ENCODE results near the gene NUP153. TPM values are rescaled to one million over a fixed set of nuclear protein-coding genes. Genes with fewer than 3 reads are reported as not detected.

NUP153 gene
- total RNA-seq, 1 donor from 2014 or later, result 68.7 TPM

DNA sequence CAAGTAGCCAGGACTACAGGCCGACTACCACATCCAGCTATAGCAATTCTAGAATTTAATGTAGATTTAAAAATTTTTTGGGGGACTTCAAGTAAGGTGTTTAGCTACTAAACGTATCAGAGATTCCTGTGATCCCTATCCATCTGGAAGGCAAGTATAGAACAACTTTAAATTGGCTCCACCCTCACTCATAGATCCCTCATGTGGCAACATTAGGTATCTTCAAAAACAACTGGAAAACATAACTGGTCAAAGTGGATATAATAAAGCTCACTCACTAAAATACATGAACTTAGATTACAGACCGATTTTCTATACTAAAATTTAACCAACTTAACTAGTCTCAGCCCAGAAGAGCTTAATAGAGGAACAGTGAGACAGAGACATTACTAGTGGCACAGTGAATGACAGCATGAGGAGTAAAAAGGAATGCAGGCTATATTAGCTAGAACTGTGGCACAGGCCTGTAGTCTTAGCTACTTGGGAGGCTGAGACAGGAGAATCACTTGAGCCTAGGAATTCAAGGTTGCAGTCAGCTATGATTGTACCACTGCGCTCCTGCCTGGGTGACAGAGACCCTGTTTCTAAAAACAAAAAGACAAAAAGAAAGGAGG, 14.7 kb downstream of the NUP153 start:
- no peak overlapping the region for H3K4me2 ChIP-seq
- no peak for DNase-seq (ENCODE audit: low spot score)
- no peak overlapping the region for H3K4me3 ChIP-seq
- no peak overlapping the region for H2AFZ ChIP-seq (replicated peaks)
- Mint-ChIP-seq H3K27me3 (ENCODE audit: insufficient read depth, low read depth) (no peaks in the 10 kb centered on the region), H3K4me1 (no peaks in the 10 kb centered on the region), H3K36me3 (peaks cover 28% of the 10 kb centered on the region), H3K9me3 (peaks cover 6% of the 10 kb centered on the region), H3K4me3 (no peak overlapping the region), H3K27ac (no peak overlapping the region)
- no peak overlapping the region for H3K9ac ChIP-seq
- TF ChIP-seq, protein P1, sequence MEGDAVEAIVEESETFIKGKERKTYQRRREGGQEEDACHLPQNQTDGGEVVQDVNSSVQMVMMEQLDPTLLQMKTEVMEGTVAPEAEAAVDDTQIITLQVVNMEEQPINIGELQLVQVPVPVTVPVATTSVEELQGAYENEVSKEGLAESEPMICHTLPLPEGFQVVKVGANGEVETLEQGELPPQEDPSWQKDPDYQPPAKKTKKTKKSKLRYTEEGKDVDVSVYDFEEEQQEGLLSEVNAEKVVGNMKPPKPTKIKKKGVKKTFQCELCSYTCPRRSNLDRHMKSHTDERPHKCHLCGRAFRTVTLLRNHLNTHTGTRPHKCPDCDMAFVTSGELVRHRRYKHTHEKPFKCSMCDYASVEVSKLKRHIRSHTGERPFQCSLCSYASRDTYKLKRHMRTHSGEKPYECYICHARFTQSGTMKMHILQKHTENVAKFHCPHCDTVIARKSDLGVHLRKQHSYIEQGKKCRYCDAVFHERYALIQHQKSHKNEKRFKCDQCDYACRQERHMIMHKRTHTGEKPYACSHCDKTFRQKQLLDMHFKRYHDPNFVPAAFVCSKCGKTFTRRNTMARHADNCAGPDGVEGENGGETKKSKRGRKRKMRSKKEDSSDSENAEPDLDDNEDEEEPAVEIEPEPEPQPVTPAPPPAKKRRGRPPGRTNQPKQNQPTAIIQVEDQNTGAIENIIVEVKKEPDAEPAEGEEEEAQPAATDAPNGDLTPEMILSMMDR (IDR thresholded peaks at IDR 0.05), result no peak
- TF ChIP-seq EZH2 (IDR thresholded peaks at IDR 0.05) (no peak), EZH2phosphoT487 (IDR thresholded peaks at IDR 0.05) (no peak)
- H3K27ac ChIP-seq, result no peak overlapping the region
- peaks cover 60% of the 10 kb centered on the region for H4K20me1 ChIP-seq (ENCODE audit: low read depth)
- H3K27me3 ChIP-seq, result no peaks in the 10 kb centered on the region
- H3K36me3 ChIP-seq, result peaks cover 17% of the 10 kb centered on the region
- no peaks in the 10 kb centered on the region for H3K4me1 ChIP-seq
- no peaks in the 10 kb centered on the region for H3K9me3 ChIP-seq (ENCODE audit: low read depth)
- H3K79me2 ChIP-seq (ENCODE audit: low read depth), result peaks cover 100% of the 10 kb centered on the region
- no peaks in the 10 kb centered on the region for H3F3A ChIP-seq (ENCODE audit: low read depth)

DNA sequence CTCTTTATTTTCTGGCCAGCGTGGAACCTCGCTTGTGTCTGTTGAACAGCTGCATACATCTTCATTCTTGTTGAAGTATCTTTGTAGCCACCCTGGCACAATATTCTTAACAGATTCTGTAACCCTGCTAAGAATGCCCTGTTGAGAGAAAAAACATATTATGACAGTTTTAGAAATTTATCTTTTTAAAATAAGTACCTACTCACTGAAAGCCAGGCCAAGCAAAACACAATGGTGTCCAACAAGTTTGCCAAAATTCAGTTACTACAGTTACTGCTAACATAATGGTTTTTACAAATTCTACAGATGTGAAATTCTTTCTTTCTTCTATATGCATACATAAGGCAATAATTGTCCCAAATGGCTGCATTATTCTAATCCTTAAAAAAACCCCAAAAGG, 18.2 kb downstream of the NUP153 start:
- H4K20me1 ChIP-seq (ENCODE audit: low read depth), result peaks cover 46% of the 10 kb centered on the region
- H3K4me1 Mint-ChIP-seq, result no peaks in the 10 kb centered on the region
- DNase-seq (ENCODE audit: low spot score), result no peak

DNA sequence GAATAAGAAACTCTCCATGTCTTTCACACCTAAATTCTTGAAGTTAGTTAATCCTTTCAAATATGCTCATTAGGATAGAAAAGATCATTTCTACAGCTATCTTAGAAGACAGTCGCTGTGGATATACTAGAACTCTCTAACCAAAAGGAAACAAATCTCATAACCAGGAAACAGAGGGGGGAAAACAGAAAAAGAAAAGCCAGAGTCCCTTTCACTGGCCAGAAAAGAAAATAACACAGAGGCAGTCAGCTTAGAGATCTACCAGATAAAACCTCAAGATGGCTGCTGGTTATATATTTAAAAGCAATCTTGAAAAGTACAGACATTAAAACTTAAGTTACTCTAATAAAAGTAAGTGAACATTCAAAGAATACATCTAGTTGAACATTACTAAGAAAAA, 19.6 kb downstream of the NUP153 start:
- no peaks in the 10 kb centered on the region for H3K4me1 Mint-ChIP-seq

More for the DNA sequence above, 18.2 kb downstream of the NUP153 start:
- peaks cover 20% of the 10 kb centered on the region for H3K36me3 ChIP-seq
- peaks cover 100% of the 10 kb centered on the region for H3K79me2 ChIP-seq (ENCODE audit: low read depth)
- peaks cover 2% of the 10 kb centered on the region for H3K27me3 Mint-ChIP-seq (ENCODE audit: insufficient read depth, low read depth)
- no peak for TF ChIP-seq EZH2phosphoT487 (IDR thresholded peaks at IDR 0.05)
- TF ChIP-seq, protein P1 (IDR thresholded peaks at IDR 0.05), result no peak
- H2AFZ ChIP-seq (replicated peaks), result no peak overlapping the region
- H3K4me3 ChIP-seq, result no peak overlapping the region
- H3K4me1 ChIP-seq, result no peaks in the 10 kb centered on the region
- no peak overlapping the region for H3K4me2 ChIP-seq
- H3K9me3 ChIP-seq (ENCODE audit: low read depth), result no peaks in the 10 kb centered on the region
- no peaks in the 10 kb centered on the region for H3K27me3 ChIP-seq
- H3K4me3 Mint-ChIP-seq, result no peak overlapping the region
- H3F3A ChIP-seq (ENCODE audit: low read depth), result peaks cover 5% of the 10 kb centered on the region
- no peaks in the 10 kb centered on the region for H3K9me3 Mint-ChIP-seq
- no peak overlapping the region for H3K27ac Mint-ChIP-seq
- H3K36me3 Mint-ChIP-seq, result peaks cover 37% of the 10 kb centered on the region
- no peak overlapping the region for H3K9ac ChIP-seq
- H3K27ac ChIP-seq, result no peak overlapping the region

More for the DNA sequence above, 19.6 kb downstream of the NUP153 start:
- DNase-seq (ENCODE audit: low spot score), result no peak
- Histone ChIP-seq H3K4me2 (no peak overlapping the region), H2AFZ (replicated peaks) (no peak overlapping the region), H3K27me3 (no peaks in the 10 kb centered on the region), H3F3A (ENCODE audit: low read depth) (peaks cover 5% of the 10 kb centered on the region), H4K20me1 (ENCODE audit: low read depth) (peaks cover 39% of the 10 kb centered on the region), H3K4me3 (no peak overlapping the region), H3K4me1 (no peaks in the 10 kb centered on the region), H3K36me3 (peaks cover 24% of the 10 kb centered on the region), H3K9me3 (ENCODE audit: low read depth) (no peaks in the 10 kb centered on the region), H3K27ac (no peak overlapping the region), H3K9ac (no peak overlapping the region), H3K79me2 (ENCODE audit: low read depth) (peaks cover 100% of the 10 kb centered on the region)
- Mint-ChIP-seq H3K27me3 (ENCODE audit: insufficient read depth, low read depth) (peaks cover 2% of the 10 kb centered on the region), H3K9me3 (no peaks in the 10 kb centered on the region), H3K27ac (no peak overlapping the region), H3K4me3 (no peak overlapping the region), H3K36me3 (peaks cover 42% of the 10 kb centered on the region)
- TF ChIP-seq EZH2phosphoT487 (IDR thresholded peaks at IDR 0.05), result no peak
- TF ChIP-seq, protein P1 (IDR thresholded peaks at IDR 0.05), result no peak
- no peak for TF ChIP-seq EZH2 (IDR thresholded peaks at IDR 0.05)

Measured in neural progenitor cell (in vitro differentiated cells).